Keratinocyte (primary cell): ENCODE results near the gene CPNE4. TPM values are rescaled to one million over a fixed set of nuclear protein-coding genes. Genes with fewer than 3 reads are reported as not detected.

Experiments used
- DNase-seq: peaks from one replicate; pipeline ENCODE4 v3.0.0-alpha.2; 2011; ENCODE audit warnings: low read depth, missing footprints, low spot score
- FAIRE-seq: peaks from 2 replicates; lab custom pipeline; 2011; peaks lifted over from hg19 to GRCh38; lab: Jason Lieb, UNC
- H2AFZ ChIP-seq: 2 replicates; pipeline ENCODE4 v1.6.0; 2012; ENCODE audit warnings: low read length, control low read depth, inconsistent platforms; ENCODE audit not compliant: control insufficient read depth
- H3K27ac ChIP-seq: 2 replicates; pipeline ENCODE4 v1.5.1; 2011; ENCODE audit warnings: low read length; ENCODE audit not compliant: control insufficient read depth, insufficient read depth
- H3K27me3 ChIP-seq: 3 replicates; pipeline ENCODE4 v1.6.0; 2011; ENCODE audit warnings: low read length; ENCODE audit not compliant: control insufficient read depth, insufficient read depth; ENCODE audit errors: extremely low read depth
- H3K36me3 ChIP-seq, 2 experiments: 2 replicates in 1 of 2; 3 replicates in 1 of 2; pipeline ENCODE4 v1.5.1; 2011; ENCODE audit warnings: low read length in 2 of 2, mild to moderate bottlenecking in 1 of 2; ENCODE audit not compliant: control insufficient read depth in 2 of 2, insufficient read depth in 2 of 2; ENCODE audit errors: extremely low read depth in 1 of 2
- H3K4me1 ChIP-seq: 3 replicates; pipeline ENCODE4 v1.5.1; 2011; ENCODE audit warnings: low read length; ENCODE audit not compliant: control insufficient read depth, insufficient read depth; ENCODE audit errors: extremely low read depth
- H3K4me2 ChIP-seq: 3 replicates; pipeline ENCODE4 v1.6.0; 2011; ENCODE audit warnings: low read depth, low read length; ENCODE audit not compliant: control insufficient read depth, insufficient read depth; ENCODE audit errors: extremely low read depth
- H3K4me3 ChIP-seq, 3 experiments: fragments of 200-600 bp in 1 of 3; sonication (generic) in 1 of 3; 2 replicates in 2 of 3; 3 replicates in 1 of 3; pipeline ENCODE4 v1.5.1; 2011 to 2016; ENCODE audit warnings: low read length in 3 of 3, mild to moderate bottlenecking in 3 of 3, control low read depth in 2 of 3, inconsistent platforms in 1 of 3, low read depth in 1 of 3, mixed read lengths in 1 of 3, mixed run types in 1 of 3, moderate library complexity in 1 of 3; ENCODE audit not compliant: control insufficient read depth in 2 of 3, insufficient read depth in 2 of 3; ENCODE audit errors: extremely low read depth in 1 of 3
- H3K79me2 ChIP-seq: 2 replicates; pipeline ENCODE4 v1.6.0; 2012; ENCODE audit warnings: low read length; ENCODE audit not compliant: control insufficient read depth, insufficient read depth
- H3K9ac ChIP-seq: 3 replicates; pipeline ENCODE4 v1.6.0; 2011; ENCODE audit warnings: low read length; ENCODE audit not compliant: control insufficient read depth, insufficient read depth; ENCODE audit errors: extremely low read depth
- H3K9me1 ChIP-seq: 3 replicates; pipeline ENCODE4 v1.6.0; 2011; ENCODE audit warnings: low read length; ENCODE audit not compliant: control insufficient read depth, insufficient read depth; ENCODE audit errors: extremely low read depth
- H3K9me3 ChIP-seq: 2 replicates; pipeline ENCODE4 v1.5.1; 2012; ENCODE audit warnings: low read depth, low read length; ENCODE audit not compliant: control insufficient read depth
- H4K20me1 ChIP-seq: 3 replicates; pipeline ENCODE4 v1.6.0; 2011; ENCODE audit warnings: low read length; ENCODE audit not compliant: control insufficient read depth, insufficient read depth; ENCODE audit errors: extremely low read depth
- CTCF ChIP-seq, 3 experiments: IDR thresholded peaks in 1 of 3; conservative IDR thresholded peaks in 1 of 3; optimal IDR thresholded peaks in 1 of 3; 2 replicates in 2 of 3; 3 replicates in 1 of 3; pipeline versions ENCODE3 to v1.5.1; 2011; ENCODE audit warnings: low read length in 3 of 3, mild to moderate bottlenecking in 3 of 3, moderate library complexity in 2 of 3, control low read depth in 1 of 3, inconsistent platforms in 1 of 3; ENCODE audit not compliant: insufficient read depth in 2 of 3; ENCODE audit errors: extremely low read depth in 1 of 3
- EZH2 ChIP-seq: IDR thresholded peaks from one replicate; pipeline ENCODE4 v1.6.1; 2012; ENCODE audit warnings: inconsistent platforms, mild to moderate bottlenecking, low read length, moderate library complexity
- dilution Hi-C: fragments of 300-500 bp; cut with MboI; formaldehyde crosslinking; loops from one replicate; pipeline ENCODE4 v1.7.0; 2020; ENCODE audit warnings: low sequenced_read_pairs; ENCODE audit not compliant: extremely low pct_ligation_motif_present
- polyA plus RNA-seq, 5 experiments: library from polyadenylated mRNA; depleted of rRNA in 3 of 5; stranded (reverse) in 3 of 5; stranded (forward) in 1 of 5; unstranded in 1 of 5; fragments of >200 nt; gene quantifications; 1 replicate in 1 of 5; 2 replicates in 3 of 5; 3 replicates in 1 of 5; pipeline versions ENCODE4 v1.2.1 to v1.2.3, GENCODE V29; 2011 to 2012; ENCODE audit warnings: missing spikeins in 2 of 5, low read depth in 1 of 5, low replicate concordance in 1 of 5

CPNE4 gene
- polyA plus RNA-seq, 1 donor (not counting 4 experiments of a cell fraction or from before 2014, with no cell fraction given) = 0.08 TPM

- H2AFZ ChIP-seq = no peak overlapping the region
- no peak overlapping the region for H3K9ac ChIP-seq
- dilution Hi-C loops = no loop called here
- H3K9me1 ChIP-seq = no peaks in the 10 kb centered on the region
- H3K9me3 ChIP-seq = no peaks in the 10 kb centered on the region
- no peaks in the 10 kb centered on the region for H3K79me2 ChIP-seq
- peaks cover 4% of the 10 kb centered on the region for H3K27me3 ChIP-seq
- FAIRE-seq (no peak), DNase-seq (no peak)
- H3K4me1 ChIP-seq = no peaks in the 10 kb centered on the region
- no peak overlapping the region for H3K27ac ChIP-seq
- H3K36me3 ChIP-seq = no peaks in the 10 kb centered on the region
- no peak overlapping the region for H3K4me2 ChIP-seq
- H3K4me3 ChIP-seq = no peak overlapping the region
- no peak for TF ChIP-seq CTCF (optimal IDR thresholded peaks at IDR 0.05 in 1 of 3, IDR thresholded peaks at IDR 0.05 in 1 of 3, conservative IDR thresholded peaks at IDR 0.05 in 1 of 3; ENCODE audit: extremely low read depth in 1 of 3, insufficient read depth in 2 of 3, low read length in 3 of 3)
- no peak for TF ChIP-seq EZH2
- H4K20me1 ChIP-seq = no peaks in the 10 kb centered on the region
Observed at GRCh38 chr3:131735116-131735515, 299.7 kb downstream of the CPNE4 start.

- H3K4me1 ChIP-seq = no peaks in the 10 kb centered on the region
Observed at GRCh38 chr3:131733086-131733841, 301.6 kb downstream of the CPNE4 start.

More at GRCh38 chr3:131733086-131733841, 301.6 kb downstream of the CPNE4 start:
- Histone ChIP-seq H3K36me3 (no peaks in the 10 kb centered on the region), H2AFZ (no peak overlapping the region), H3K27me3 (peaks cover 4% of the 10 kb centered on the region), H3K4me2 (no peak overlapping the region), H3K79me2 (no peaks in the 10 kb centered on the region), H4K20me1 (no peaks in the 10 kb centered on the region), H3K4me3 (no peak overlapping the region), H3K9me3 (no peaks in the 10 kb centered on the region), H3K27ac (no peak overlapping the region), H3K9me1 (no peaks in the 10 kb centered on the region), H3K9ac (no peak overlapping the region)
- FAIRE-seq = no peak
- no peak for DNase-seq
- TF ChIP-seq CTCF (optimal IDR thresholded peaks at IDR 0.05 in 1 of 3, IDR thresholded peaks at IDR 0.05 in 1 of 3, conservative IDR thresholded peaks at IDR 0.05 in 1 of 3; ENCODE audit: extremely low read depth in 1 of 3, insufficient read depth in 2 of 3, low read length in 3 of 3) (no peak), EZH2 (no peak)
- dilution Hi-C loops = no loop called here
